Uterus (tissue), 4 donors: ENCODE data around the gene IFRD1. TPM values are rescaled to one million over a fixed set of nuclear protein-coding genes. Genes with fewer than 3 reads are reported as not detected.

ENCODE experiments used
- DNase-seq, 2 donors: peaks; one replicate each; pipeline ENCODE4 v3.0.0-alpha.2; 2019 to 2020
- H3K27ac ChIP-seq, 2 donors: fragments of 200-600 bp; sonication (generic); 1 replicate in 1 of 2; 2 replicates in 1 of 2; pipeline ENCODE4 v1.5.1; 2016 to 2018
- H3K27me3 ChIP-seq, 2 donors: fragments of 200-600 bp; sonication (generic); one replicate each; pipeline ENCODE4 v1.5.1; 2018 to 2019; ENCODE audit warnings: control low read depth in 1 of 2
- H3K36me3 ChIP-seq, 2 donors: fragments of 200-600 bp; sonication (generic); one replicate each; pipeline ENCODE4 v1.5.1; 2019; ENCODE audit warnings: control low read depth in 1 of 2
- H3K4me1 ChIP-seq, 2 donors: fragments of 200-600 bp; sonication (generic); one replicate each; pipeline ENCODE4 v1.5.1; 2018 to 2019; ENCODE audit warnings: control low read depth in 1 of 2
- H3K4me3 ChIP-seq, 2 donors: fragments of 200-600 bp; sonication (generic); 1 replicate in 1 of 2; 2 replicates in 1 of 2; pipeline ENCODE4 v1.5.1; 2018 to 2019; ENCODE audit warnings: mild to moderate bottlenecking in 1 of 2
- H3K9me3 ChIP-seq, 2 donors: fragments of 200-600 bp; sonication (generic); one replicate each; pipeline ENCODE4 v1.5.1; 2019; ENCODE audit warnings: control low read depth in 1 of 2
- POLR2A ChIP-seq, 2 donors: fragments of 450-650 bp; IDR thresholded peaks; one replicate each; pipeline ENCODE4 v1.6.1; 2016; ENCODE audit warnings: antibody characterized with exemption in 2 of 2, mild to moderate bottlenecking in 1 of 2, moderate library complexity in 1 of 2
- intact Hi-C: fragments of 100-400 bp; cut with DNase I; formaldehyde crosslinking; loops from one replicate; pipeline ENCODE4 v1.15.1; 2023; ENCODE audit warnings: low total_unique reads
- total RNA-seq, 4 donors: library from RNA; depleted of rRNA in 3 of 4; stranded (reverse); fragments of >200 nt in 3 of 4; gene quantifications; one replicate each; pipeline versions ENCODE4 v1.1.0 to v1.2.4, GENCODE V29; 2014 to 2023
- TF ChIP-seq, protein P1 (sequence below), 4 experiments: fragments of 200-600 bp in 2 of 4; fragments of 450-650 bp in 2 of 4; sonication (generic) in 2 of 4; IDR thresholded peaks; one replicate each; pipeline ENCODE4 v1.5.1; 2016 to 2019; ENCODE audit warnings: antibody characterized with exemption in 4 of 4, mild to moderate bottlenecking in 2 of 4, moderate library complexity in 1 of 4
- donor health status: DM: yes; HTN: yes; CAD: no.

The IFRD1 gene, protein sequence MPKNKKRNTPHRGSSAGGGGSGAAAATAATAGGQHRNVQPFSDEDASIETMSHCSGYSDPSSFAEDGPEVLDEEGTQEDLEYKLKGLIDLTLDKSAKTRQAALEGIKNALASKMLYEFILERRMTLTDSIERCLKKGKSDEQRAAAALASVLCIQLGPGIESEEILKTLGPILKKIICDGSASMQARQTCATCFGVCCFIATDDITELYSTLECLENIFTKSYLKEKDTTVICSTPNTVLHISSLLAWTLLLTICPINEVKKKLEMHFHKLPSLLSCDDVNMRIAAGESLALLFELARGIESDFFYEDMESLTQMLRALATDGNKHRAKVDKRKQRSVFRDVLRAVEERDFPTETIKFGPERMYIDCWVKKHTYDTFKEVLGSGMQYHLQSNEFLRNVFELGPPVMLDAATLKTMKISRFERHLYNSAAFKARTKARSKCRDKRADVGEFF
- 10 to 100 TPM; 26.4 to 60.1 (median 36.3) TPM for total RNA-seq

DNA sequence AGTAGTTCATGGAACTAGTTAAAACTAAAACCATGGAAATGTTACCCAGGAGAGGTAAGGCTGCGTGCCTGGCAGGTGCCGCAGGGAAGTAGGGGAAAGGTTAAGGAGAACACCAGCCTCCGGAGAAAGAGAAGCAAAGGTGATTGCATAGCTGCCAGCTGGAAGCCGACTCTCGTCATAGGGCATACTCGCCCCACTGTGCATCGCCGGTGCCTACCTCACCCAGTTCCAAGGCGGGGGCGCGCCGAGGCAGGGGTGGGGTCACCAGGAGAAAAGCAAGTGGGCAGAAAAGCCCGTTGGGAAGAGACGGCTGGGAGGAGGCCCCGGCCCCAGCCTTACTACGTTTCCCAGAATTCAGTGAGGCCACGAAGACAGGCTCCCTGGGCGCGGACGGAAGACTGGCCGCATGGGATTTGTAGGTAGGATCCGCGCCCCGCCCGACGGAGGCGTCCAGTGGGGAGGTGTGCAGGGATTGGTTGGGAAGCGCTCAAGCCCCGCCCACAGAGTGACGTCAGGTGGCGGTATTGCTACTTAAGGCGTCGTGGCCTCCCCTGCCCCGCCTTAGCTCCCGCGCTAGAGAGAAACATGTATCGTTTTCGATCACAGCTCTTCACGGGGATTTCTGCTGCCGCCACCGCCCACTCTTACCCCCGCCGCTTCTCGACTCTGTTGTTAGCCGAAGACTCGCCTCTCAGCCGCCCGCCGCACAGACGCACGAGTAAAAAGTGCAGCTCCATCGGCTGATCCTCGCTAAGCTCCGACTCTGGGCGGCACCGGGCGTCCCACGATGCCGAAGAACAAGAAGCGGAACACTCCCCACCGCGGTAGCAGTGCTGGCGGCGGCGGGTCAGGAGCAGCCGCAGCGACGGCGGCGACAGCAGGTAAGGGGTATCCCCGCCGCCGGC lies at the start of gene IFRD1:
Gene IFRD1, plus strand, starts transcription at position 559 of the 905 bp plus-strand sequence. Its CDS starts 229 bp downstream, at position 788.
- peaks cover 4 to 11% of the 10 kb centered on the region in 2 donors for H3K4me1 ChIP-seq
- intact Hi-C loops = no loop called here
- H3K36me3 ChIP-seq = no peaks in the 10 kb centered on the region
- peak within 1 kb of the TSS; percentile 93 to 99 for H3K4me3 ChIP-seq
- TF ChIP-seq, protein P1, sequence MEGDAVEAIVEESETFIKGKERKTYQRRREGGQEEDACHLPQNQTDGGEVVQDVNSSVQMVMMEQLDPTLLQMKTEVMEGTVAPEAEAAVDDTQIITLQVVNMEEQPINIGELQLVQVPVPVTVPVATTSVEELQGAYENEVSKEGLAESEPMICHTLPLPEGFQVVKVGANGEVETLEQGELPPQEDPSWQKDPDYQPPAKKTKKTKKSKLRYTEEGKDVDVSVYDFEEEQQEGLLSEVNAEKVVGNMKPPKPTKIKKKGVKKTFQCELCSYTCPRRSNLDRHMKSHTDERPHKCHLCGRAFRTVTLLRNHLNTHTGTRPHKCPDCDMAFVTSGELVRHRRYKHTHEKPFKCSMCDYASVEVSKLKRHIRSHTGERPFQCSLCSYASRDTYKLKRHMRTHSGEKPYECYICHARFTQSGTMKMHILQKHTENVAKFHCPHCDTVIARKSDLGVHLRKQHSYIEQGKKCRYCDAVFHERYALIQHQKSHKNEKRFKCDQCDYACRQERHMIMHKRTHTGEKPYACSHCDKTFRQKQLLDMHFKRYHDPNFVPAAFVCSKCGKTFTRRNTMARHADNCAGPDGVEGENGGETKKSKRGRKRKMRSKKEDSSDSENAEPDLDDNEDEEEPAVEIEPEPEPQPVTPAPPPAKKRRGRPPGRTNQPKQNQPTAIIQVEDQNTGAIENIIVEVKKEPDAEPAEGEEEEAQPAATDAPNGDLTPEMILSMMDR (IDR thresholded peaks at IDR 0.05) = no peak
- TF ChIP-seq POLR2A (IDR thresholded peaks at IDR 0.05) = peak; percentile 87 to 98
- H3K9me3 ChIP-seq = no peaks in the 10 kb centered on the region
- peak; percentile 99 for DNase-seq
- H3K27me3 ChIP-seq = no peaks in the 10 kb centered on the region
- H3K27ac ChIP-seq = peak within 1 kb of the TSS; percentile 98 to 100

DNA sequence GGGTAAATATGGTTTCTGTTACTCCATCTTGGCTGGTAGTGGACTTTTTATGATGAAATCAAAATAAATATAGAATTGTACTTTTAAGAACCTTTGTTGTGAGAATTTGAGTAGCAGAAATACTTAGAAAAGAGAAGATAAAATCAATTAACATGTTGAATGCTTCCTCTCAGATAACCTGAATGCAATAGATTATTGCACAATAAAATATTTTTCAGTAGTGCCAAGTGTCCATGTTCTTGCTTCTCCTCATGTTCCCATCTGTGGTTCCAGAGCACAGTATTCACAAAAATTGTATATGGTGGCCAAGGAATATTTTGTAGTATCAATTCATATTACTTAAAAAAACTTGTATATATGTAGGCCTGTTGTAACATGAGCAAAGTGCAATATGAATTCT lies 45.9 kb upstream of the IFRD1 start:
- intact Hi-C loops = no loop called here

DNA sequence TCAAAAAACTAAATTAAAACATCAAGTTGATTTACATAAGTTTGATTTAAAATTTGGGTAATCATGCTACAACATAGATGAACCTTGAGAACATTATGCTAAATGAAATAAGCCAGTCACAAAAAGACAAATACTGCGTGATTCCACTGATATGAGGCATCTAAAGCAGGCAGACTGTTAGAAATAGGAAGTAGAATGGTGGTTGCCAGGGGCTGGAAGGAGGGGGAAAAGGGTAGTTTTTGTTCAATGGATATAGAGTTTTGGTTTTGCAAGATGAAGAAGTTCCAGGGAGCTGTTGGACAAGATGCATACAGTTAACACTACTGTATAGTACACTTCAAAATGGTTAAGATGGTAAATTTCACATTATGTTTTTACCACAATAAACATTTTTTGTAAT lies 45.0 kb upstream of the IFRD1 start:
- intact Hi-C loops = no loop called here
- no peak overlapping the region for H3K4me3 ChIP-seq

More for the DNA sequence above, 45.9 kb upstream of the IFRD1 start:
- Histone ChIP-seq H3K4me3 (no peak overlapping the region), H3K27ac (no peak overlapping the region), H3K9me3 (no peaks in the 10 kb centered on the region), H3K27me3 (no peaks in the 10 kb centered on the region), H3K4me1 (no peaks in the 10 kb centered on the region), H3K36me3 (no peaks in the 10 kb centered on the region)
- no peak for TF ChIP-seq POLR2A (IDR thresholded peaks at IDR 0.05)
- TF ChIP-seq, protein P1 (IDR thresholded peaks at IDR 0.05) = no peak
- DNase-seq = no peak

DNA sequence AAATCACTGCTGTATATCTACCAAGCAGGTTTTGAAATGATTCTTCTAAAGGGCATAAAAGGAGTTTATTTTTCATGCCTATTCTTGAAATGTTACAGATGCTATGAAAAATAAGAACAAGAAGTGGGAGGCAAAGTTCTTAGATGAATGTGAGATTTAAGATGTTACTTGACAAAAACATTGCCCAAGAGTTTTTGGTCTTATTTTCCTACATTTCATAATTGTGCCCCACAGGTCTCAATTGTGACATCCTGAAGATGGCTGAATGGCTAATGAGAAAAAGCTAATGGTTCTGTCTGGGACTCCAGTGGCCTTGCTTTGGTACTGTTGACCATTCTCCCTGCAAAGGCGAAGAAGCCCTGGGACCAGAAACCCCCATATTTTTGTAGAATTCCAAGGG lies 43.0 kb upstream of the IFRD1 start:
- no peaks in the 10 kb centered on the region for H3K27me3 ChIP-seq
- no peak for DNase-seq
- no peaks in the 10 kb centered on the region for H3K9me3 ChIP-seq
- no peak overlapping the region for H3K27ac ChIP-seq
- no peaks in the 10 kb centered on the region for H3K4me1 ChIP-seq
- no peak overlapping the region for H3K4me3 ChIP-seq
- no peaks in the 10 kb centered on the region for H3K36me3 ChIP-seq
- no peak for TF ChIP-seq POLR2A (IDR thresholded peaks at IDR 0.05)
- TF ChIP-seq, protein P1 (IDR thresholded peaks at IDR 0.05) = no peak
- intact Hi-C loops = no loop called here

More for the DNA sequence above, 45.0 kb upstream of the IFRD1 start:
- TF ChIP-seq, protein P1 (IDR thresholded peaks at IDR 0.05) = no peak
- TF ChIP-seq POLR2A (IDR thresholded peaks at IDR 0.05) = no peak
- DNase-seq = no peak
- Histone ChIP-seq H3K36me3 (no peaks in the 10 kb centered on the region), H3K9me3 (no peaks in the 10 kb centered on the region), H3K4me1 (no peaks in the 10 kb centered on the region), H3K27ac (no peak overlapping the region), H3K27me3 (no peaks in the 10 kb centered on the region)
